K562 (cell line): ENCODE data around the gene SLX9.

Experiments used
- CBX5 ChIP-seq: IDR thresholded peaks from 2 replicates; pipeline ENCODE4 v1.6.1; 2014; ENCODE audit warnings: low read depth, borderline replicate concordance
- CTCF ChIP-seq, 3 experiments: IDR thresholded peaks in 2 of 3; conservative IDR thresholded peaks in 1 of 3; 2 replicates each; pipeline ENCODE4 v1.5.1; 2011 to 2012; ENCODE audit warnings: low read length in 3 of 3, mild to moderate bottlenecking in 3 of 3, control low read depth in 2 of 3, improper control_type of control experiment in 1 of 3, inconsistent platforms in 1 of 3, low read depth in 1 of 3, mixed read lengths in 1 of 3, moderate library complexity in 1 of 3; ENCODE audit not compliant: insufficient read depth in 2 of 3
- EP300 ChIP-seq: IDR thresholded peaks from 2 replicates; pipeline ENCODE4 v1.6.1; 2012; ENCODE audit warnings: low read length, improper control_type of control experiment
- EZH2 ChIP-seq: IDR thresholded peaks from 2 replicates; pipeline ENCODE4 v1.6.1; 2012; ENCODE audit warnings: low read depth, mild to moderate bottlenecking, inconsistent platforms, low read length, borderline replicate concordance
- FUS ChIP-seq: fragments of 200-400 bp; formaldehyde crosslinking; optimal IDR thresholded peaks from 2 replicates; pipeline ENCODE3; 2017; ENCODE audit warnings: low read depth, low read length
- GATAD2A ChIP-seq: fragments of 450-650 bp; IDR thresholded peaks from 2 replicates; pipeline ENCODE4 v1.6.1; 2017
- HCFC1 ChIP-seq: IDR thresholded peaks from 2 replicates; pipeline ENCODE4 v1.6.1; 2012; ENCODE audit warnings: low read depth, low read length, improper control_type of control experiment
- MEF2D ChIP-seq: conservative IDR thresholded peaks from 2 replicates; pipeline ENCODE4 v1.6.1; 2016; ENCODE audit warnings: low read depth, missing genetic modification characterization, missing compliant biosample characterization
- SMAD3 ChIP-seq: fragments of 450-650 bp; formaldehyde crosslinking; conservative IDR thresholded peaks from 2 replicates; pipeline ENCODE4 v1.4.0; 2020; ENCODE audit warnings: mild to moderate bottlenecking
- TBP ChIP-seq: optimal IDR thresholded peaks from 2 replicates; pipeline ENCODE3; 2011; ENCODE audit warnings: low read depth, low read length, improper control_type of control experiment
- ZC3H11A ChIP-seq: IDR thresholded peaks from 2 replicates; pipeline ENCODE4 v1.6.1; 2012; ENCODE audit warnings: low read depth, low read length, improper control_type of control experiment
- ZKSCAN1 ChIP-seq: fragments of 150-350 bp; IDR thresholded peaks from 2 replicates; pipeline ENCODE4 v1.6.1; 2016; ENCODE audit warnings: low read depth, low read length
- TF ChIP-seq, protein P1 (sequence below): fragments of 450-650 bp; formaldehyde crosslinking; IDR thresholded peaks from 2 replicates; pipeline ENCODE4 v1.4.0; 2020; ENCODE audit warnings: mild to moderate bottlenecking, moderate library complexity

DNA sequence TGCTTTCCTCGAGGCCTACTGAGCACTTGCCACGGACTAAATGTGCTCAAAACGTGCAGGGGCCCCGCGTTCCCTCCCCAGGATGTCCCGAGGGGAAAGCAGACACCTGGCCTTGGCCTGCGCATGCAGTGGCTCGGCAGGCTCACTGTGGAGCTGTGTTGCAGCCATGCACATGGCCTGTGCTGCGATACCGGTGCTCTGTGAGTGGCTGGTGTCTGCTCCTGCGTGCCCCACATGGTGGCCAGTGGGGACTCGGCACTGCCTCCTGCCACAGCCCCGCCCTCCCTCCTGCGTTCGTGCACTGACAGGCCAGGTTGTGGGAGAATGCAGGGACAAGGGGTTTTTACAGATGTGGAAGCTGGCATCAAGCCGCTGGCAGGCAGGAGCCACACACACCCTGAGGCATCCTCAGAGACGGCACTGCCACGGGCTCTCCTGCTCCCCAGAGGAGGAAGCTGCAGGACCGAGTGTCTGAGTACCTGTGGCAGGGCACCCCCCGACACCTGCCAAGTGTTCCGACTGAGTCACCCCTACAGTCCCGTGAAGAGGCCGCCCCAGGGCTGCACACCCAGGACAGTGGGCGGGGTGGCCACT, 49.4 kb upstream of the SLX9 start:
- TF ChIP-seq TBP (no peak), CTCF (IDR thresholded peaks at IDR 0.05 in 2 of 3, conservative IDR thresholded peaks at IDR 0.05 in 1 of 3; ENCODE audit: insufficient read depth in 2 of 3, low read depth in 1 of 3, low read length in 3 of 3) (no peak), CBX5 (no peak), ZC3H11A (no peak), MEF2D (tag) (no peak), FUS (no peak), EZH2 (no peak), GATAD2A (no peak), EP300 (no peak), HCFC1 (no peak), SMAD3 (CRISPR knock-in tag) (no peak), ZKSCAN1 (no peak)
- TF ChIP-seq, protein P1, sequence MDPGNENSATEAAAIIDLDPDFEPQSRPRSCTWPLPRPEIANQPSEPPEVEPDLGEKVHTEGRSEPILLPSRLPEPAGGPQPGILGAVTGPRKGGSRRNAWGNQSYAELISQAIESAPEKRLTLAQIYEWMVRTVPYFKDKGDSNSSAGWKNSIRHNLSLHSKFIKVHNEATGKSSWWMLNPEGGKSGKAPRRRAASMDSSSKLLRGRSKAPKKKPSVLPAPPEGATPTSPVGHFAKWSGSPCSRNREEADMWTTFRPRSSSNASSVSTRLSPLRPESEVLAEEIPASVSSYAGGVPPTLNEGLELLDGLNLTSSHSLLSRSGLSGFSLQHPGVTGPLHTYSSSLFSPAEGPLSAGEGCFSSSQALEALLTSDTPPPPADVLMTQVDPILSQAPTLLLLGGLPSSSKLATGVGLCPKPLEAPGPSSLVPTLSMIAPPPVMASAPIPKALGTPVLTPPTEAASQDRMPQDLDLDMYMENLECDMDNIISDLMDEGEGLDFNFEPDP: no peak
